DMS114 treated with DMSO at 0.1 percent for 48 hours (cell line): ENCODE measurements around the gene DNAI1.

ENCODE experiments used
- DNase-seq: peaks from one replicate; lab custom pipeline; 2025; ENCODE audit not compliant: unreplicated experiment; lab: John Stamatoyannopoulos, UW

The DNAI1 gene

DNA sequence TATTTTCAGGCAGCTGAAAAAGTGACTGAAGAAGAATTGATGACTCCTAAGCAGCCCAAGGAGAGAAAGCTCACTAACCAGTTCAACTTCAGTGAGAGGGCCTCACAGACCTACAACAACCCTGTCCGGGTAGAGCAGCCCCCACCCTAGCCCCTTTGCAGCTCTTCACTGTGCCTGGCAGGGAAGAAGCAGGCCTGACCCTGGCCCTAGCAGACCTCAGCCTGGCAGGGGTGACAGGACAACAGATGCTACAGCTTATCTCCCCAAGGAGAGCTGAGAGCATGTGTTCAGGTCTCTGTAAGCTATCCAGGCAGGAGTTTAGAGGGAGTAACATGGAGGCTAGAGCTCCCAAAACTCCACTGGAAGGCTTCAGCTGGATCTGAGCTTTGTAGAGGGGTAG, 31.8 kb downstream of the DNAI1 start:
- no peak for DNase-seq

DNA sequence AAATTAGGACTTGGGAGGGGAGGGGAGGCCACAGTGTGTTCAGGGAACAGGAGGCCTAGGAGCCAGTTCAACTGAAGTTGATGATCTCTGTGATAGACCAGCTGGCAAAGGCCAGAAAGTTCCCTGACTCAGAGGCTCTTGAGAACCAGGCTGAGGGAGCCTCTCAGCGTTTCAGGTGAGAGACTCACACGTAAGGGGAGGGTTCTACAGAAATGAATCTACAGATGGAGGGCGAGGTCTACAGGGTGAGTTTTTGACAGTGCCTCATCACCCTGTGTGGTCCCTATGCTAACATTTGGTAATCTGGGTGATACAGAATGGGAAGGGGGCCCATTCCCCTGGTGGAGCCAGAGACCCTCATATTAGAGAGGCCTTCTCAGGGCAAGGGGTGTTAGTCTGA, 32.2 kb downstream of the DNAI1 start:
- DNase-seq, result no peak

- DNase-seq, result no peak
These were observed 33.0 kb downstream of the DNAI1 start for GRCh38 chr9:34491596-34491995.

DNA sequence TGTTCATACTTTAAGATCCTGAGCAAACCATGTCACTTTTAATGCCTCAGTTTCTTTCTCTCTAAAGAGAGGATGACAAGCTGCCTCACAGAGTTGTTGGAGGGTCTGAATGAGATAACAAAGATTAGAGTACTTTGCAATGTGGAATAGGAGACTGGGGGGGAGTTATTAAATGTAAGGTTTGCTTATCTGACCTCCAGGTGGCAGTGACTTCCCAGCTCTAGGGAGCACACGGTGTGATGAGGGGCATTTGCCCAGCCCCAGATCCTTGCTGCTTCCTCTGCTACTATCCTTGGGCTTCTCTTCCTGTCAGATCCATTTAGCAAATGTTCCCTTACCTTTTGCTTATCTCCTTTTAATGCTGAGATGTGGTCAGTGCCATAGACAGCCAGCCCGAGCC, 33.4 kb downstream of the DNAI1 start:
- no peak for DNase-seq

- DNase-seq, result no peak
These were observed 35.4 kb downstream of the DNAI1 start for GRCh38 chr9:34493972-34494535.

DNA sequence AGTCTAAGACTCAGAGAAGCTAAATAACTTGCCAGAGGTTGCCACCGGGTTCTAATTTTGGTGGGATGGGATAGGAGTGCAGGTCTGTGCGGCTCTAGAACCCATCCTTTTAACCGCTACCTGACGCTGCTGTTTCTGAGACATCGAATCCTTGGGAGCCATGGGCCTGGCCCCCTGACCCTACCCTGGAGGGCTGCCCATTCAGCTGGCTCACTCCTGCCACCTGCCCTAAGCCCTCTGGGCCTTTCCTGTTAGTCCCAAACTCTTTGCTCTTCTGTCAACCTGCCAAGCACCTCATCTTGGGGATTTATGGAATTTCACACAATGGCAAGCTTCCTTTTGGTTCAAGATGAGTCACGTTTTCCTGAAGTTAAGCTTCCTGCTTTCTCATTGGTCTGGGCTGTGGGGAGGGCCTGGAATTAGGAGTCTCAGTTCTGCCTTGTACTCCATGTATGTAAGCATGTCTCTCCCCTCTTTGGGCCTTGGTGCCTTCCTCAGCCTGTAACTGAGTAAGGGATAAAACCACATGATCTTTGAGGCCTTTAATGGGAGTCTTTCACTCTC, 37.6 kb downstream of the DNAI1 start:
- DNase-seq, result no peak

- DNase-seq, result no peak
These were observed 39.9 kb downstream of the DNAI1 start for GRCh38 chr9:34498553-34498952.

DNA sequence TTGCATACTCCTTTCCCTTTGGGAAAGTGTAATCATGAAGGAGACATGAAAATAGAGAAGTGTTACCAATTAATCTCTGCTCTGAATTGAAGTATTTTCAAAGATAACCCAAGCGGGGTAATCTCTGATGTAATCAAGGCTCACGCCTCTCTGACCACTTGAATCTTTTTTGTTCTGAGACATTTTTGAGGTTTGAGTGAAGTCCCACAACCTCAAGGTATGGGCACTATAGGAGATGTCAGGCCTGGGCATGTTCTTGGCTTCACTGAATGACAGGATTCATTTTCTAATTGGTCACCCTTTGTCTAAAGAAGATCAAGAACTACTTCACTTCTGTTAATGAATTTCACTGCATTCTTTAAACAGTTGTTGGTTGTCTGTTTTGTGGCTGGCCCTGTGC, 40.5 kb downstream of the DNAI1 start:
- DNase-seq, result no peak

DNA sequence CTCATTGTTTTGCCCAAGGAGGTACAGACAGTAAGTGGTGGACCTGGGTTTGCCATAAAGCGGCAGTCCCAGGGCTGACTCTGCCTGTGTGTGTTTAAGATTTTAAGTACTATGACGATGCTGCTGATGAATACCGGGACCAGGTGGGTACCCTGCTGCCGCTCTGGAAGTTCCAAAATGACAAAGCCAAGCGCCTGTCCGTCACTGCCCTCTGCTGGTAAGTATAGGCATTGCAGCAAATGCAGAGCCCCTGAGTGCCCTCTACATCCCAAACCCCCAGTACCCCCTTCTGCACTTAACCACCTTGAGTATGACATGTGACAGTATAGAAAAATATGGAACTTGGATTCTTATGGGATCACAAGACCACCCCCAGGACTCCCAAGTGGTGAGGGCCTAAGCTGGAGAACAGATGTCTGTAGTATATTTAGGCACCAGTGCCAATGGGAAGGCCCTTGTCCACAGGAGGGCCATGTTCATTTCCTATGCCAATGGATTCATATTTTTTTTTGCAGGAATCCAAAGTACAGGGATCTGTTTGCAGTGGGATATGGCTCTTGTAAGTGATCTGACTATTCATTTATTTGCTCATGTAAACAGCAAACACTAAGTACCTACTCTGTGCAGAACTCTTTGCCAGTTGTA, 42.1 kb downstream of the DNAI1 start:
- peak; percentile 9 for DNase-seq

GRCh38 chr9:34501372-34501771, 42.8 kb downstream of the DNAI1 start:
- no peak for DNase-seq

GRCh38 chr9:34501889-34502425, 43.4 kb downstream of the DNAI1 start:
- no peak for DNase-seq

DNA sequence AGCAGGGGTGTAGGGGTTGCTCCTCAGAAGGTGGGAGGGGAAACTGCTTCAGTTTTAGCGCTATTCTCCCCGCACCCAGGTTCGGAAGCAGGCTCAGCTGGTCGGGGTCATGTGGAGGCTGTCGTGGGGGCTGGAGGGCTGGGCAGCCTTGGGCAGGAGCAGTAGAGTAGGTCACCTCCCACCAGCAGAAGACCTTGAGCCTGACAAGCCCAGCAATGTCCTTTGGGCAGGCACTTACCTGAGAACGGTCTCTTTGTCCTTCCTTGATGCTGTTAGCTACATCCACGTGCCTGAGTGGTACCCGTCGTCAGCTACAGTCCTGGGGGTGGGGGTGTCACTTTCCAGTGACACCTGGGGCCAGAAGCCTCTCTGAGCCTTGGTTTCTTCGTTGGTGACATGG, 43.9 kb downstream of the DNAI1 start:
- no peak for DNase-seq

GRCh38 chr9:34502891-34503290, 44.3 kb downstream of the DNAI1 start:
- DNase-seq, result no peak

GRCh38 chr9:34503406-34503805, 44.8 kb downstream of the DNAI1 start:
- no peak for DNase-seq

- DNase-seq, result no peak
These were observed 46.9 kb downstream of the DNAI1 start for GRCh38 chr9:34505370-34506120.

DNA sequence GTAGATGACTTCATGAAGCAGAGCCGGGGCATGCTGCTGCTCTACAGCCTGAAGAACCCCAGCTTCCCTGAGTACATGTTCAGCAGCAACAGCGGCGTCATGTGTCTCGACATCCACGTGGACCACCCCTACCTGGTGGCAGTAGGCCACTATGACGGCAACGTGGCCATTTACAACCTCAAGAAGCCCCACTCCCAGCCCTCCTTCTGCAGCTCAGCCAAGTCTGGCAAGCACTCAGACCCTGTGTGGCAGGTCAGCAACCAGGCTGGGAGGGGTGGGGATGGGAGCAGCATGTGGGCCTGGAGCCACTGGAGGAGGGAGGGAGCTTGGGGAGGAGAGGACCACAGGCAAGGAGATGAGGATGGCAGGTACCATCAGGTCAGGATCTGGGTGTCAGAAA, 48.0 kb downstream of the DNAI1 start:
- DNase-seq, result no peak

DNA sequence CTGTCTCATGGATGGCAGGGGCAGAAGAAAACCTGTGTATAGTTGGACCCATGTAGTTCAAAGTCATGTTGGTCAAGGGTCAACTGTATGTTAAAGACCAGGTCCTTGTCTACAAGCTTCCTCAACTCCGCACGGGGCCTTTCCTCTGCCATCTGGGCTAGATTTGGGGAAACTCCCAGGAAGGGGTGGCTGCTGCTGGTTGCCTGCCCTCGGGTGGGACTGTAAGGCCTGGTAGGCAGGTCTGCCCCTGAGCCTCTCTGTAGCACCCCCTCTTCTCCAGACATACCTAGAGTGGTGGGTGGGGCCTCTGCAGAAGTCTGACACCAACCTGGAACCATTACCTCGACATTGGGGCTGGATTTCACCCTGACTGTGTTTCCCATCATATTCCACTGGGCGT, 49.0 kb downstream of the DNAI1 start:
- no peak for DNase-seq

GRCh38 chr9:34507966-34508365, 49.4 kb downstream of the DNAI1 start:
- DNase-seq, result no peak

- DNase-seq, result no peak
These were observed 49.9 kb downstream of the DNAI1 start for GRCh38 chr9:34508463-34508862.

DNA sequence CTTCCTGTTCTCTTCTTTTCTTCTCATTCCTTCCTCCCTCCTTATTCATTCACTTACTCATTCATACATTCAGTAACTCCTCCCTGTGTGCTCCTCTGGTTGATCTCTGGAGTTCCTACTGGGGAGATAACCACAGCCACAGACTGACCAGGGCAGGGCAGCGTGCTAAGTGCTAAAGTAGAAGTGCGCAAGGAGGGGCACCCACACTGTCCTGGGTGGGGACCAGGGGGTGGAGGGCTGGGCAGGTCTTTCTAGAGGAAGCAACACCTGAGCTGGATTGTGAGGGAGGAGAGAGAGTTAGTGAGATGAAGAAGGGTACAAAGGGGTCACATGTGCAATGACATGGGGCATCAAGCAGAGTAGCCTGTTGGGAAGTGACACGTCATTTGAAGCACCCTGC, 50.3 kb downstream of the DNAI1 start:
- DNase-seq, result no peak

- no peak for DNase-seq
These were observed 52.2 kb downstream of the DNAI1 start for GRCh38 chr9:34510497-34511468.
